HG02588 (cell line): ENCODE results near the gene MARK2.

Experiments used
- ATAC-seq: cut with Tn5 transposase; IDR thresholded peaks from one replicate; pipeline ENCODE4 v1.9.1; 2021; ENCODE audit warnings: mild to moderate bottlenecking, moderate library complexity; ENCODE audit not compliant: unreplicated experiment

The MARK2 gene

GRCh38 chr11:63829823-63830489, 9.0 kb upstream of the MARK2 start:
- no peak for ATAC-seq

- ATAC-seq = no peak
Observed at GRCh38 chr11:63831326-63831725, 7.6 kb upstream of the MARK2 start.

DNA sequence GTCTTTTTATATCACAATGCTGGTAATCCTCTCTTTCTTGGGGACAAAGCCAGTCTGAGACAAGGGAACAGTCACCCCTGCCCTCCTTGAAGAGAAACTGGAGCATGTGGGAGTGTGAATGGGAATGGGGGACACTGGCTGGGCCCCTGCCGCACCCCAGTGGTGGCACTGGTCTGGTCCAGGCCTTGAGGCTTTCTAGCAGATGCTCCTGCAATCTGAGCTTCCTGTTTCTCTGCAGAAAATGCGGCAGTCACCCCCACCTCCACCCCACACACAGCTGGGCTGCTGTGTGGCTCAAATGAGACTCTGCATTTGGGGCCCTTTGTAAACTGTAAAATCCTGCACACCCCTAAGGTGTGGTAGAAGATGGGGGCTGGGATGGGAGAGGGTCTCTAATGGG, 6.6 kb upstream of the MARK2 start:
- no peak for ATAC-seq

DNA sequence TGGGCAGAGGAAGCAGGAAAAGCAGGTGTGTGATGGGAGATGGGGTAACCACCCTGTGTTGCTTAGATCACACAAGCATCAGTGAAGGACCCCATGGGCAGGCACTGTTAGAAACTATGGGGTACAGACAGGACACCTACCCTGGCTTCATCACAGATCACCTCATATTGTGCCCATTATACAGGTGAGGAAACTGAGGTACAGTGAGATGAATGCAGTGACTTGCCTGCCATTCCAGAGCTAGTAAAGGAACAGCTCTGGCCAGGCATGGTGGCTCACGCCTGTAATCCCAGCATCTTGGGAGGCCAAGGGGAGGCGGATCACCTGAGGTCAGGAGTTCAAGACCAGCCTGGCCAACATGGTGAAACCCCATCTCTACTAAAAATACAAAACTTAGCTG, 5.9 kb upstream of the MARK2 start:
- no peak for ATAC-seq

- ATAC-seq = no peak
Observed at GRCh38 chr11:63834535-63835157, 4.3 kb upstream of the MARK2 start.

DNA sequence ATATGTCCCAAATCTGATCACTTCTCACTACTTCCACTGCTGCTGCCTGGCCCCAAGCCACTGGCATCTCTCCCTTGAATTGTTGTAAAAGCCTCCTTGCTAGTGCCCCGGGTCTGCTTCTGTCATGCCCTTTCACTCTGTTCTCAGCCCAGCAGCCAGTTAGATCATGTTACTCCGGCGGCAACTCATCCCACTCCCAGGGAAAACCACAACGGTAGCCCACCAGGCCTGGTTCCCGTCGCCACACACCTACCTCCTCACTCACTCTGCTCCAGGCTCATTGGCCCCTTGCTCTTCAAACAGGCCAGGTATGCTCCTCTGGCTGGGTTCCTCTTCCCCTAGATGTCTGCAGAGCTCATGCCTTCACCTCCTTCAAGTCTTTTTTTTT, 3.8 kb upstream of the MARK2 start:
- no peak for ATAC-seq

DNA sequence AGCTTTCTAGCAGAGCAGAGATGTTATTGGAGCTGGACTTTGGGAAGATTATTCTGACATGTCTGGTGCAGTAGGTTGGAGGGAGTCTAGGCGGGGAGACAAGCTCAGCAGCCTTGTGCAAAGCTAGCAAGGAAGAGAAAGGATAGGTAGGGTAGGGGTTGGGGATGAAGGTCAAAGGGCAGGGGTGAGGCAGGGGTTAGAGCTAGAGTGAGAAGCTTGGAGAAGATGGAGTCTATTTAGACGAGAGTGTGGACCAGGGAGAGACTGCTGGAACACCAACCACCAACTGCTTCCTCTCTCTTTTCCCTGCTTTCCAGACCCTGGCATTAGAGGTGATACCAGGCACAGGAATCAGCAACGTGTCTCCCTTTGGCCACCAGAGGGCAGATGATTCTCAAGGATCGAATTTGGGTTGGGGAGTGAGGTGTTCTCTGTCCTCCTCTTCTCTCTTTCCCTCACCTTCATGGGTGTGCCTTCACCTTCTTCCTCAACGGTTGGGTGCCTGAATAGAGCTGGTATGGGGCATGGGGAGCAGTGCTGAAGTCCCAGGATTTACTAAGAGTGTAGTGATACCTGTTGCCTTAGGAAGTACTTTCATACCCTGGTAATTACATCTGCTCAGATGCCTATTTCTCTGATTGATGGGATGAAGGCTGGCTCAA, 1.8 kb upstream of the MARK2 start:
- no peak for ATAC-seq

DNA sequence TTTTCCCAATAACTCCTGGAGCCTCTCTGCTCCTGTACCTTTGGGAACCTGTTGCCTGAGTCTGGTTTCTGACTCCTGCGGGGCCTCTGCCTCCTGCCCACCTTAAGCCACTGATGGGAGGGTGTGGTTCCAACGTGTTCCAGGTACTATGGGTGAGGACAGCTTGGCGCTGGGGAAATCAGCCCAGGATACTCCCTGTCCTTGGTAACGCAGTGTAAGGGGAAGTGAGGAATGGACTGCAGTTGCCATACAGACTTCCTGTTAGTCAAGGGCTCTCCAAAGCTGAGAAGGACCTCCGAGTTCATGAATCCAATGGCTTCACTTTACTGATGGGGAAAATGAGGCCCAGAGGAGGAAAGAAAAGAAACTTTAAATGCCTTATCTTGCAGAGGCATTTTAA, 1.2 kb upstream of the MARK2 start:
- ATAC-seq = no peak

GRCh38 chr11:63838150-63838677, 696 bp upstream of the MARK2 start:
- no peak for ATAC-seq

DNA sequence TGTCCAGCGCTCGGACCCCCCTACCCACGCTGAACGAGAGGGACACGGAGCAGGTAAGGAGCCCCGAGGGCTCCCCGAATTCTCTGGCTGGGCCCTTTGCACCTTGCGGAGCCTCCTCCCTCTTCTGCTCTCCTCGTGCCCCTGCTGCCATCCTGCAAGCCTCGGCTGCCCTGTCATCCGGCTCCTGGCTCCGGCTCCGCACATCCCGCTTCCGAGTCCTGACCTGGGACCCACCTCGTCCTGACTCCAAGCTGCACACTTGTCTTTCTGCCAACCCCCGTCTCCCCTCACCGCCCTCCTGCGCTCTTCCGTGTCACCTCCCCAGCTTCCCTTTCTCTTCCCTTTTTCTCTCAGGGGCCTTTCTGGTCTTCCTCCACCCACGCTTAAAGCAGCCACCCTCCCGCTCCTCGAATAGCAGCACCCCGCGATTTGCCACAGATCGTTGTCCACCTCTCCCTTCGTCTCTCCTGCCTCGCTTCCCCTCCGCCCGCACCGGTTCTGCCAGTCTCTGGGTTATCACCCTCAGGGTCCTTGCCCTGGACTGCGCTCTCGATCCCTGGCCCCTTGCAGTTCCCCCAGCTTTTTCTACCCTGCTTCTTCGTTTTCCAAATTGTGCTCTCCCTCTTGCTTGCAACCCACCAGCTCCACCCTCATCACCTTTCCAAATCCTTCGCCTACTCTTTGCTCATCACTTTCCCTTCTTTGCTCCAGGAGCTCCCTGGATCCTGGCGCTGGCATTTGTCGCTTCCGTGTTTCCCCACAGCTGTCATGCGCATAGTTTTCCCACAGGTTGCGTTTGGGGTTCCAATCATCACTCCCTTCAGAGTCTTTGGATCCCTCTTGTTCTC, 822 bp downstream of the MARK2 start:
- ATAC-seq = peak; percentile 3

- ATAC-seq = no peak
Observed at GRCh38 chr11:63840356-63841060, 1.6 kb downstream of the MARK2 start.

GRCh38 chr11:63841554-63841953, 2.6 kb downstream of the MARK2 start:
- no peak for ATAC-seq

GRCh38 chr11:63843041-63843440, 4.1 kb downstream of the MARK2 start:
- ATAC-seq = no peak

- ATAC-seq = no peak
Observed at GRCh38 chr11:63844836-63845235, 5.9 kb downstream of the MARK2 start.

DNA sequence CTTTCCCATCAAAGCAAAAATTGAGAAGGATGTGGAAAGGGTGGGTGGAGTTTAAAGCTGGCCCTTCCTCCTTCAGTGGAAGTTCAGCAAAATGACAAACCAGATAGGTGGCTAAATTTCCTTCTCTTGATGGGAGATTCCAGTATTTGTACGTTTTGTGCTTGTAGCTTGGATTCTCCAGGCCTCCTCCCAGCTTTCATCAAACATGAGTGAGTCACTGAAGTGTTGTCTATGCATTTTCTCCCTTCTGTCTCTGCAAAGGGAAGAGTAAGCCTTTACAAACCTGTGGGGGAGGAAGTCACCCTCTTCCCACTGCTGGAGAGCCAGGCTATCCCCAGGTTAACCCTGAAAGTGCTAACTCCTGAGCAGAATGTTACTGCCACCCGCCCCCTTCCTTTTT, 6.4 kb downstream of the MARK2 start:
- no peak for ATAC-seq

DNA sequence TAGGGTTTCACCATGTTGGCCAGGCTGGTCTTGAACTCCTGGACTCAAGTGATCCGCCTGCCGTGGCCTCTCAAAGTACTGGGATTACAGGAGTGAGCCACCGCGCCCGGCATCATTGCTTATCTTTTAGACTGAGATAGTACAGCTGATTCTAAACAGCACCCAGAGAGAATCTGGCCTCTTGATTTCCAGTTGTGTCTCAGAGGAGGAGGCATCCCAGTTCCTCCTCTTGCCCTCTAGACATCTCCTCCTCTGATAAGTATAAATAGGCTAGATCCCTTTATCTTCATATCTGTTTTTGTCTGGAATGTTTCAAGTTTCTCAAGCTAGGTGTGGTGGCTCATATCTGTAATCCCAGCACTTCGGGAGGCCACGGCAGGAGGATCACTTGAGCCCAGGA, 7.0 kb downstream of the MARK2 start:
- ATAC-seq = no peak

DNA sequence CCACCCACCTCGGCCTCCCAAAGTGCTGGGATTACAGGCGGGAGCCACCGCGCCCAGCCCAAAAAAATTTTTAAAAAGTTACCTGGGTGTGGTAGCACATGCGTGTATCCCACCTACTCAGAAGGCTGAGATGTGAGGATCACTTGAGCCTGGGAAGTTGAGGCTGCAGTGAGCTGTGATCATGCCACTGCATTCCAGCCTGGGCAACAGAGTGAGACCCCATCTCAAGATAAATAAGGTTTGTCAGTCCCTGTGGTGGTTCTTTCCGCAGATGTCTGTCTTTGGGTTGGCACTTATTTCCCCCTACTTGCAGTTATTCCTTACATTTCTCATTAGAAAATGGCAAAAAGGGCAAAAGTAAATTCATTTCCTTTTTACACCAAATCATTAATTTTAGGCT, 8.0 kb downstream of the MARK2 start:
- no peak for ATAC-seq

DNA sequence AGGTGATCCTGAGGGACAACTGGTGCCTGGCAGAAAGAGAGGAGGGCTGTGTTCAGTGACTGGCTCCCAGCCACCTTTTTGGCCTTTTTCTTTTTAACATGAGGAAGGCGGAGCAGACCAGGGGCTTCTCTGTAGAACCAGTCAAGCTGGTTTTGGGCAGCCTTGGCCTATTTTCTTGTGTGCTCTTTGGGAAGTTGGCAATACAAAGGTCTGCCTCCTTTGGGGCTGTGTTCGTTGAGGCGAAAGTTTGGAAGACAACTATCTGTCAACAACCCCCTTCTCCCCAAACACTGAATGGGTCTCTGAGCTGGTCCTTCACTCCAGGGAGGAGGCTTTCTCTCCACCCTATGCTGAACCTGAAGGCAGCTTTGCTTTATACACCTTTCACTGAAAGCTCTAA, 8.5 kb downstream of the MARK2 start:
- ATAC-seq = no peak

DNA sequence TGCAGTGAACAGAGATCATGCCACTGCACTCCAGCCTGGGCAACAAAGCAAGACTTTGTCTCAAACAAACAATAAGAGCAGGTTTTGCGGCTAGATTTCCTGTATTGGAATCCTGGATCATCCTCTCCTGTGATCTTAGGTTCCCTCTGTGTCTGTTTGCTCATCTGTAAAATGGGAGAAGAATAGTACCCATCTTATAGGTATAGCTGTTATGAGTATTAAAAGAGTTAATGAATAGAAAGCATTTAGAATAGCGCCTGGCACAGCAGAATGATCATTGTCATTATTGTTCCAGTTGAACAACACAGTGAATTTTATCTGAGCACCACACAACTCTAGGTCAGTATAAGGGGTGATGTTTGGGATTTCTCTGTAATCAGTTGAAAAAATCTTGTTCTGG, 10.8 kb downstream of the MARK2 start:
- ATAC-seq = no peak

DNA sequence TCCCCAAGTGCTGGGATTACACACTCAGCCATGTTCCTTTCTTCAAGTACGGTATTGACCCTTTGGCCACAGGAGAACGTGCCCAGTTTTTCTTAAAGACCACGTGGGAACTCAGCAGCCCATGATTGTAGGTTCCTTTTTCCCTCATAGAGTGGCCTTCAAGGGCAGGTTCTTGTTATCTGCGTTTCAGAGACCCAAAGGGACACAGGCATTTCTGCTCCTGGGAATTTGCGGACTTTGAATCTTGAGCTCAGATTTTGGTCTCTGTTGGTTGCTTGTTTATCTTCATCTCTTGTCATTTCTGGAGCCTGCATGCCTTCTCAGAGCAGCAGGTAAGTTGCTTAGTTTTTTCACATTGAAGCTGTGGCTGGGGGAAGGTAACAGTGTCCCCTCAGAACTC, 12.0 kb downstream of the MARK2 start:
- no peak for ATAC-seq

- no peak for ATAC-seq
Observed at GRCh38 chr11:63851364-63851763, 12.5 kb downstream of the MARK2 start.
